Stimulated activated naive CD8-positive, alpha-beta T cell treated with anti-CD3 and anti-CD28 coated beads, Interleukin-15, Interleukin-2, amounts not matched to agents 100 ng/mL and 50 ng/mL, for 24 hours (primary cell): ENCODE results near the gene NAA50.

Experiments used
- H3K27ac Mint-ChIP-seq: one replicate; pipeline ENCODE4 v1.8.0; 2021; ENCODE audit warnings: mild to moderate bottlenecking, mixed read lengths
- H3K27me3 Mint-ChIP-seq: one replicate; pipeline ENCODE4 v1.8.0; 2021; ENCODE audit warnings: mixed read lengths
- H3K36me3 Mint-ChIP-seq: one replicate; pipeline ENCODE4 v1.8.0; 2021; ENCODE audit warnings: low read depth, mixed read lengths
- H3K4me1 Mint-ChIP-seq: one replicate; pipeline ENCODE4 v1.8.0; 2021; ENCODE audit warnings: low read depth, mixed read lengths
- H3K4me3 Mint-ChIP-seq: one replicate; pipeline ENCODE4 v1.8.0; 2021; ENCODE audit warnings: mild to moderate bottlenecking, mixed read lengths
- H3K9me3 Mint-ChIP-seq: one replicate; pipeline ENCODE4 v1.8.0; 2021; ENCODE audit warnings: mixed read lengths

The NAA50 gene

GRCh38 chr3:113717818-113718217, 28.2 kb downstream of the NAA50 start:
- Mint-ChIP-seq H3K36me3 (peaks cover 71% of the 10 kb centered on the region), H3K4me1 (peaks cover 29% of the 10 kb centered on the region), H3K4me3 (no peak overlapping the region), H3K27me3 (no peaks in the 10 kb centered on the region), H3K27ac (peak overlapping the region; percentile 78), H3K9me3 (no peaks in the 10 kb centered on the region)

DNA sequence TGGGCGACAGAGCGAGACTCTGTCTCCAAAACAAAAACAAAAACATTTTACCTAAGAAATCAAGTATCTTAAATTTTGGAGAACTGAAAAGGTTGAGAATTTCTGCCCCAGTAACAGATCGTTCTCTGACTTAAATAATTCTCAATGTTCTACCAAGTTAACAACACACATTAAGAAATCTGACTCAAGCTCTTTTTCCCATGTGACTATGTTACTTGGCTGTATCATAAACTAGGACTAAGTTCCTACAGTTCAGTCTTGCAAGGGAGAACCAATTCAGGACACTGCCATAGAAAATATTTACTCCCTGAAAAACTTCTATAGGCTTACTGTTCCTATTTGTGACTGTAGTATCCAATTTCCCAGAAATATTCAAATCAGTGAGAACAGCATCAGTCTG, 28.7 kb downstream of the NAA50 start:
- Mint-ChIP-seq H3K4me3 (no peak overlapping the region), H3K4me1 (peaks cover 30% of the 10 kb centered on the region), H3K9me3 (no peaks in the 10 kb centered on the region), H3K27me3 (no peaks in the 10 kb centered on the region), H3K36me3 (peaks cover 67% of the 10 kb centered on the region), H3K27ac (no peak overlapping the region)

DNA sequence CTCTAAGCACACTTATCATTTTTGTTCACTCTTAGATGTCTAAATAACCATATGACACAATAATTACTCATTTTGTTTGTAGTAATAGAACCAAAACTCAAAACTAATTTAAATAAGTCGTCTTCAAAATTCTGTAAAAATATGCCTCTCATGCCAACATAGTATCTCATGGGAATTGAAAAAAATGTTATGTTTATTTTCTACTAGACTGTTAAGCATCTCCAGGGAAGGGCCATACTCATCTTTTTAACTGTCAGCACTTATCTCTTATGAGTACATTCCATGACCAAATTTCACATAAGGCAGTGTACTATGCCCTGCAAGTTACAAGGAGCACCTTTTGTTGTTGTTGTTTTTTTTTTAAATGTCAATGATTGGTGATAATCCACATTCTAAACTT, 31.3 kb downstream of the NAA50 start:
- Mint-ChIP-seq H3K36me3 (peaks cover 41% of the 10 kb centered on the region), H3K4me1 (peaks cover 27% of the 10 kb centered on the region), H3K27ac (no peak overlapping the region), H3K9me3 (no peaks in the 10 kb centered on the region), H3K27me3 (peaks cover 3% of the 10 kb centered on the region), H3K4me3 (no peak overlapping the region)

GRCh38 chr3:113712129-113712528, 33.9 kb downstream of the NAA50 start:
- Mint-ChIP-seq H3K4me1 (peaks cover 4% of the 10 kb centered on the region), H3K27ac (no peak overlapping the region), H3K4me3 (no peak overlapping the region), H3K36me3 (peaks cover 23% of the 10 kb centered on the region), H3K27me3 (peaks cover 6% of the 10 kb centered on the region), H3K9me3 (no peaks in the 10 kb centered on the region)

GRCh38 chr3:113707835-113708234, 38.2 kb downstream of the NAA50 start:
- Mint-ChIP-seq H3K9me3 (no peaks in the 10 kb centered on the region), H3K27me3 (peaks cover 7% of the 10 kb centered on the region), H3K4me1 (peaks cover 4% of the 10 kb centered on the region), H3K27ac (no peak overlapping the region), H3K4me3 (no peak overlapping the region), H3K36me3 (no peaks in the 10 kb centered on the region)

DNA sequence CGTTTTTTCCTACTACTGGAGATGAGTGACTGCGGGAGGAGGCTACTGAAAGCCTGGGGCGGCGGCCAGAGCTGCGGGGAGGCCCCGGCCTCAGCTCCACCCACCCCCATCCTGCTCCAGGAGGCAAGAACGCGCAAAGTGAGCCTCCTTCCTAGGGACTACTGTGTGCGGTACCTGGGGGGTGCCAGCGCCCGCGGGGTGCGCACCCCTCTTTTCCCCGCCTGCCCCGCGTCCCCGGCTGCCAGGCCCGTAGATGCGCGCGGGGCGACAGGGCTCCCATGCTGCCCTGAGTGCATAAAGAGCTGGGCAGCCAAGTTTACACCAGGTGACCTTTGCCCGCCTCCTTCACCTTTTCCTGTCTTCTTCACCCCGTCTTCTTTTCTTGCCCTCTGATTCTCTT, 47.1 kb downstream of the NAA50 start:
- Mint-ChIP-seq H3K36me3 (peaks cover 3% of the 10 kb centered on the region), H3K27me3 (no peaks in the 10 kb centered on the region), H3K4me1 (peaks cover 15% of the 10 kb centered on the region), H3K4me3 (peak overlapping the region; percentile 58), H3K9me3 (no peaks in the 10 kb centered on the region), H3K27ac (peak overlapping the region; percentile 45)

DNA sequence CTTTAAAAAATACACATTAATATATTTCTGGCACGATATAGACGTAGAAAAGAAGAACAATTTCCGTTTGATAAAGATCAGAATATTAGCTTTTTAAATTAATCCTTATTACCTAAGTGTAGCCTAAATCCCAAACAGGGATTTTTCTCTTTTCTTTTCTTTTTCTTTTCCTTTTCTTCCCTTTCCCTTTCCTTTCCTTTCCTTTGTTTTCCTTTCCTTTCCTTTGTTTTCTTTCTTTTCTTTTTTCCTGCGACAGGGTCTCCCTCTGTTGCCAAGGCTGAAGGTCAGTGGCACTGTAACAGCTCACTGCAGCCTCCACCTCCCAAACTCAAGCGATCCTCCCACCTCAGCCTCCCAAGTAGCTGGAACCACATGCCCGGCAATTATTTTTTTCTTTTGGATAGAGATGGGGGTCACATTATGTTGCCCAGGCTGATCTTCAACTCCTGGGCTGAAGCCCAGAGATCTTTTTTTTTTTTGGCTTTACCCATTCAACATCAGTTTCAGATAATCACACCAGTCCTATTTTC, 47.8 kb downstream of the NAA50 start:
- Mint-ChIP-seq H3K36me3 (peaks cover 3% of the 10 kb centered on the region), H3K27ac (peak overlapping the region; percentile 85), H3K4me1 (peaks cover 21% of the 10 kb centered on the region), H3K4me3 (no peak overlapping the region), H3K9me3 (no peaks in the 10 kb centered on the region), H3K27me3 (no peaks in the 10 kb centered on the region)

DNA sequence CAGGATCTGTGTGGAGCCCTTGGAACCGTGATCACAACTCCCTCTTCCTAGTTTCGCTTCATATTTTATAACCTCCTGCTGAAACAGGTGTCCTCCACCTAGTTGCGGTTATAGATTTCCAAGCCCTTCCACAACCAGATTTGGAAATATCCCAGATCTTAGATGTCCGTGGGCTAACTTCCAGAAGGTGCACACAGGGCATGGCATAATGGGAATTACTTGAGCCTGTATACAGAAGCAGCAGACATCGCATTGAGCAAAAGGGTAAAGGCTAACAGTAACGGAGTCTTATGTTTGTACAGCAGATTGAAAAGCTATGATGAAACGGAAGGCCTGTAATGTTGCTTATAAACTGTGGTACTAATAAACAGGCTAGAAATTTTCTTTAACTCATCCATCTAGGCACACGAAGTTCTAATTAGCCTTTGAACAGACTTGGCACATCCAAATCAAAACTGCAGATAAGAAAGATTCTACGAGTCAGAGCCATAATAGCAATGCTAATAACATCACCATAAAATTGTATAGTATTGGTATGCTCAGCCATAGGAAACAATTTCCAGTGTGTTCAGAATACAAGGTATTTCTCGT, 48.5 kb downstream of the NAA50 start:
- H3K4me3 Mint-ChIP-seq, result no peak overlapping the region
- no peaks in the 10 kb centered on the region for H3K9me3 Mint-ChIP-seq
- H3K36me3 Mint-ChIP-seq, result peaks cover 3% of the 10 kb centered on the region
- peaks cover 24% of the 10 kb centered on the region for H3K4me1 Mint-ChIP-seq
- no peaks in the 10 kb centered on the region for H3K27me3 Mint-ChIP-seq
- H3K27ac Mint-ChIP-seq, result no peak overlapping the region

GRCh38 chr3:113696658-113697499, 49.2 kb downstream of the NAA50 start:
- Mint-ChIP-seq H3K36me3 (peaks cover 3% of the 10 kb centered on the region), H3K9me3 (no peaks in the 10 kb centered on the region), H3K4me3 (no peak overlapping the region), H3K27me3 (no peaks in the 10 kb centered on the region), H3K4me1 (peaks cover 24% of the 10 kb centered on the region), H3K27ac (no peak overlapping the region)

DNA sequence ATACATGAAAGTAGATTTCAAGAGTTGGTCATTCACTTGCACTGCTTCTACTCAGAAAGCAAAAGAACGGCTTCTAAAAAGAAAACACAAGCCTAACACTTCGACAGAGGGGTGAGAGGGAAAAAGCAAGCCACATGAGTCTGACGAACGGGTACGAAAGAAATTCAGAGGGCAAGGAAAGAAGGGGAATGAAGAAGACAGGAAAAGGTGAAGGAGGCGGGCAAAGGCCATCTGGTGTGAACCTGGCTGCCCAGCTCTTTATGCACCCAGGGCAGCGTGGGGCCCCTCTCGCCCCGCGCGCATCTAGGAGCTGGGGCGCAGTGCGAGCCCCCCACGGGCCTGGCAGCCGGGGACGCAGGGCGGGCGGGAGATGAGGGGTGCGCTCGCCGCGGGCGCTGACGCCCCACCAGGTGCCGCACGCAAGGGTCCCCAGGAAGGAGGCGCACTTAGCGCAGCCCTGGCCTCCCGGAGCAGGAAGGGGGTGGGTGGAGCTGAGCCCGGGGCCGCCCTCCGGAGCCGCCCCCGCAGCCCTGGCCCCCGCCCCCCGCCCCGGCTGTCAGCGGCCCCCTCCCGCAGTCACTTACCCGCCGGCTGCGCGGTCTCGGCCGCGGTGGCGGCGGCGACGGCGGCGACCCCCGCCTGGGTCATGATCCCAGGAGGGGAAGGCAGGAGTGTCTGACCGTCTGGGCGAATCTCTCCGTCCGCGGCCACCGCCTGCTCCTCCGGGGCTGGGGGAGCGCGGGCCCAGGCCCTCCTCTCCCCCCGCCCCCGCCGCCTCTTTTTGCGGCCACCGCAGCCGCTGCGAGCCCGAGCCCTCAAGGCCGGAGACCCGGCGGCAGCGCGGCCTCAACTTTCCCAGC, 50.0 kb downstream of the NAA50 start, which contains the start of gene USF3:
USF3 (minus strand) TSS at position 857 of the 860 bp plus-strand sequence. CDS start 21,764 bp downstream, outside the sequence.
- Mint-ChIP-seq H3K4me3 (peak within 1 kb of the TSS; percentile 98), H3K27ac (peak within 1 kb of the TSS; percentile 99), H3K9me3 (no peaks in the 10 kb centered on the region), H3K36me3 (peaks cover 3% of the 10 kb centered on the region), H3K27me3 (no peaks in the 10 kb centered on the region), H3K4me1 (peaks cover 24% of the 10 kb centered on the region)

- peak overlapping the region; percentile 99 for H3K27ac Mint-ChIP-seq
- H3K4me1 Mint-ChIP-seq, result peaks cover 24% of the 10 kb centered on the region
- H3K27me3 Mint-ChIP-seq, result no peaks in the 10 kb centered on the region
- peak overlapping the region; percentile 98 for H3K4me3 Mint-ChIP-seq
- peaks cover 3% of the 10 kb centered on the region for H3K36me3 Mint-ChIP-seq
- H3K9me3 Mint-ChIP-seq, result no peaks in the 10 kb centered on the region
Observed at GRCh38 chr3:113695431-113695785, 50.6 kb downstream of the NAA50 start.

DNA sequence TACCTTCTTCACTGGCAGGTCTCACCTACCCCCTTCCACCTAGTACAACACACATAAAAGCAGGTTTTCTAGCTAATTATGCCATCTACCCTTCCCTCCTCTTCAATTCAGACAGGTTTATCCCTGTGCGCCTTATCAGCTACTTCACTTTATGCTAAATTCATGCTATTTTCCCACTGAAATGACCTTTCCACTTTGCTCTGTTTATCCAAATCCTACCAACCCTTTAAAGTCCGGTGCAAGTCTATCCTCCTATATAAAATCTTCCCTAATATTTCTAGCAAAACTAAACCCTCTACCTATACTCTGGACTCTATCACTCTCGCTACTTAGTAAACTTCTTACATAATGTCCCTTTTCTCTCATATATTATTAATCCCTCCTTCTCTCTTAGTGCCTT, 55.6 kb downstream of the NAA50 start:
- Mint-ChIP-seq H3K4me1 (peaks cover 21% of the 10 kb centered on the region), H3K36me3 (peaks cover 9% of the 10 kb centered on the region), H3K27ac (no peak overlapping the region), H3K4me3 (no peak overlapping the region), H3K9me3 (no peaks in the 10 kb centered on the region), H3K27me3 (no peaks in the 10 kb centered on the region)

- H3K27me3 Mint-ChIP-seq, result no peaks in the 10 kb centered on the region
- H3K36me3 Mint-ChIP-seq, result peaks cover 23% of the 10 kb centered on the region
- peaks cover 5% of the 10 kb centered on the region for H3K4me1 Mint-ChIP-seq
- H3K4me3 Mint-ChIP-seq, result no peak overlapping the region
- no peak overlapping the region for H3K27ac Mint-ChIP-seq
- H3K9me3 Mint-ChIP-seq, result peaks cover 9% of the 10 kb centered on the region
Observed at GRCh38 chr3:113685956-113686721, 59.9 kb downstream of the NAA50 start.

GRCh38 chr3:113685124-113685523, 60.9 kb downstream of the NAA50 start:
- Mint-ChIP-seq H3K27me3 (no peaks in the 10 kb centered on the region), H3K9me3 (peaks cover 9% of the 10 kb centered on the region), H3K27ac (no peak overlapping the region), H3K4me1 (peaks cover 5% of the 10 kb centered on the region), H3K36me3 (peaks cover 23% of the 10 kb centered on the region), H3K4me3 (no peak overlapping the region)
